ENCODE measurements around the gene DAAM2. TPM values are rescaled to one million over a fixed set of nuclear protein-coding genes. Genes with fewer than 3 reads are reported as not detected.

DAAM2 gene
- total and polyA plus RNA-seq, 9 donors = 25.8 to 39.9 (median 35.2) TPM

DNA sequence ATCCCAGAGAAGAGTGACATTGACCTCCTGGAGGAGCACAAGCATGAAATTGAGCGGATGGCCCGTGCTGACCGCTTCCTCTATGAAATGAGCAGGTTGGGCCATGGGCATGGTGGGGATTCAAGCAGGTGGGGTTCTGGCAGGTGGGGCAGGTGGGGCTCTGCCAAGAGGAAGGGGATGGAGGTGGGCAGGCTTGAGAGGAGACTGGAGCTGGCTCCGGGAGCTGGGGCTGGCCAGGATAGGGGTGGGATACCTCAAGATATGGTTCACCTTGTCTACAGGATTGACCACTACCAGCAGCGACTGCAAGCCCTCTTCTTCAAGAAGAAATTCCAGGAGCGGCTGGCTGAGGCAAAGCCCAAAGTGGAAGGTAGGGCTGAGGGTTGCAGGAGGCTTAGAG, 99.2 kb downstream of the DAAM2 start:
- peaks cover 41% of the 10 kb centered on the region for H3K4me1 ChIP-seq (ENCODE audit: control insufficient read depth, insufficient read depth, low read length)
- H3K27me3 ChIP-seq (ENCODE audit: control insufficient read depth, insufficient read depth, low read length) = no peaks in the 10 kb centered on the region
- WGBS (ENCODE audit: insufficient coverage) = 85% methylated on average over 3 of the region's 6 CpGs
- no peak for DNase-seq
- H3K4me3 ChIP-seq (ENCODE audit: low read length) = no peak overlapping the region
- H3K9me3 ChIP-seq (replicated peaks; ENCODE audit: control insufficient read depth, low read depth, low read length) = no peaks in the 10 kb centered on the region
- no peak overlapping the region for H3K27ac ChIP-seq (ENCODE audit: low read length)
- H3K36me3 ChIP-seq (ENCODE audit: control insufficient read depth, insufficient read depth, low read length) = peaks cover 9% of the 10 kb centered on the region

DNA sequence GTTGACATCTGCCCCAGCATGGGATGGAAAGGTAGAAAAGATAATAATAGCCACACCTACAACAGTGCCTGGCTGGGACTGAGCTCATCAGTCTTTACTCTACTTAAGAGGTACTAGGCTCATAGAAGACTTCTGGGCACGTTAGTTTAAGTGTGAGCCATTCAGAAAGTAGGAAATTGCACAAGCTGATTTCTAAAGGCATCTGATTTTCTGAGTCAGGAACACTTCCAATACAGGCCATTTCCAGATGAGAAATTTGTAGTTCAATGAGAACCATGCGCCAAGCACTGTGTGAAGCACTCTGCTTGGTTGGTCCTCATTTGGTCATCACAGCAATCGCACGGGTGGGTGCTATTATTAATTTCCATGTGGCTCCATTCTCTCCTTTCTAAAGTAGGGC, 99.8 kb downstream of the DAAM2 start:
- Histone ChIP-seq H3K27me3 (ENCODE audit: control insufficient read depth, insufficient read depth, low read length) (no peaks in the 10 kb centered on the region), H3K4me3 (ENCODE audit: low read length) (no peak overlapping the region), H3K27ac (ENCODE audit: low read length) (no peak overlapping the region), H3K9me3 (replicated peaks; ENCODE audit: control insufficient read depth, low read depth, low read length) (no peaks in the 10 kb centered on the region), H3K36me3 (ENCODE audit: control insufficient read depth, insufficient read depth, low read length) (peaks cover 15% of the 10 kb centered on the region), H3K4me1 (ENCODE audit: control insufficient read depth, insufficient read depth, low read length) (peaks cover 35% of the 10 kb centered on the region)
- WGBS (ENCODE audit: insufficient coverage) = 46% methylated on average over 2 of the region's 4 CpGs
- DNase-seq = no peak

DNA sequence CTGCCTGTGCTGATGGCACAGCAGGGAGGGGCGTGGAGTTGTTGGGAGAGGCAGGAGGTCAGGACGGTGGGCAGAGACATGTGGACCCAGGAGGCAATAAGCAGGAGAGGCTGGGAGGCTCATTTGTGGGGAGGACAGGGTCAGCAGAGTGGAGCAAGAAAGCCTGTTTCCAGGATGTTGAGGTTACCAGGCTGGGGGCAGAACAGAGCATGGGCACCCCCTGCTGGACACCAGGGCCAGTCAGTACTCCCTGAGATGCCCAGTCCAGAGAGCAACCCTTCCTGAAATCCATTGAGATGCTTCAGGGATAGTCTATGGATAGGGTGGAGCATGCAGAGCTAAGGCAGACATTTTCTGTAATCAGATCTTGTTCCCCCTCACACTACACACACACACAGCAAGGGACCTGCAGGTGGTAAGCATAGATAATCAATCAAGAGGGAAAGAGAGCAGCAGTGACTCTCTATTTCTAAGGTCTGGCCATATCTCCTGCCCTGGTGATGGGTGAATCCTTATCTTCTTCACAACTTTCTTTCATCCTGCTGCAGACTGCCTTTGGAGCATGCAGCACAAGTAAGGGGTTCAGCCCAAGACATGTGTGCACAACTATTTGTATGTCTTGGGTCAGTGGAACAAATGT, 100.4 kb downstream of the DAAM2 start:
- peak; percentile 67 for DNase-seq
- Histone ChIP-seq H3K27ac (ENCODE audit: low read length) (no peak overlapping the region), H3K27me3 (ENCODE audit: control insufficient read depth, insufficient read depth, low read length) (no peaks in the 10 kb centered on the region), H3K4me1 (ENCODE audit: control insufficient read depth, insufficient read depth, low read length) (peaks cover 29% of the 10 kb centered on the region), H3K9me3 (replicated peaks; ENCODE audit: control insufficient read depth, low read depth, low read length) (no peaks in the 10 kb centered on the region), H3K36me3 (ENCODE audit: control insufficient read depth, insufficient read depth, low read length) (peaks cover 20% of the 10 kb centered on the region), H3K4me3 (ENCODE audit: low read length) (no peak overlapping the region)
- 0% methylated on average over 1 of the region's 2 CpGs for WGBS (ENCODE audit: insufficient coverage)

DNA sequence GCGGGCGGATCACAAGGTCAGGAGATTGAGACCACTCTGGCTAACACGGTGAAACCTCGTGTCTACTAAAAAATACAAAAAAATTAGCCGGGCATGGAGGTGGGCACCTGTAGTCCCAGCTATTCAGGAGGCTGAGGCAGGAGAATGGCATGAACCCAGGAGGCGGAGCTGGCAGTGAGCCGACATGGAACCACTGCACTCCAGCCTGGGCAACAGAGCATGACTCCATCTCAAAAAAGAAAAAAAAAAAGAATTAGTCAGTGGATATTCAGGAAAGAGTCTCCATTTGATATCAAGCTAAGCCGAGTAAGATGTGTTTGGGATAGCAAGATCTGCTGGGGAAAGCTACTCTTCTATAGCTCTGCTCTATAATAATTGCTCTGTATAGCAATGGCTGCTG, 101.1 kb downstream of the DAAM2 start:
- H3K9me3 ChIP-seq (replicated peaks; ENCODE audit: control insufficient read depth, low read depth, low read length) = no peaks in the 10 kb centered on the region
- H3K4me3 ChIP-seq (ENCODE audit: low read length) = no peak overlapping the region
- WGBS (ENCODE audit: insufficient coverage) = 90% methylated on average over 5 of the region's 8 CpGs
- DNase-seq = no peak
- H3K36me3 ChIP-seq (ENCODE audit: control insufficient read depth, insufficient read depth, low read length) = peaks cover 27% of the 10 kb centered on the region
- H3K4me1 ChIP-seq (ENCODE audit: control insufficient read depth, insufficient read depth, low read length) = peaks cover 22% of the 10 kb centered on the region
- H3K27ac ChIP-seq (ENCODE audit: low read length) = no peak overlapping the region
- H3K27me3 ChIP-seq (ENCODE audit: control insufficient read depth, insufficient read depth, low read length) = no peaks in the 10 kb centered on the region

DNA sequence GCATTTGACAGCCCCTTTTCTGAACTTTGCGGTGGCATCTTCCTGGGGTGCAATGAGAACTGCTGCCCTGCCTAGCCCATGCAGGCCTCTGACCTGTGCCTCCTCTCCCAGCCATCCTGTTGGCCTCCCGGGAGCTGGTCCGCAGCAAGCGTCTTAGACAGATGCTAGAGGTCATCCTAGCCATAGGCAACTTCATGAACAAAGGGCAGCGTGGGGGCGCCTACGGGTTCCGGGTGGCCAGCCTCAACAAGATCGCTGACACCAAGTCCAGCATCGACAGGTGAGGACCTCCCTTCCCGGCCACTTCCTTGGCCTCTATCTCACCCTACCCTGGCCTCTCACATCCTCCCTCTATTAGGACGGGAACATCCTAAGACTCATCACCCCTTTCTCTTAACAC, 104.5 kb downstream of the DAAM2 start:
- no peak overlapping the region for H3K4me3 ChIP-seq (ENCODE audit: low read length)
- WGBS (ENCODE audit: insufficient coverage) = 92% methylated on average over 11 of the region's 12 CpGs
- DNase-seq = no peak
- peaks cover 3% of the 10 kb centered on the region for H3K4me1 ChIP-seq (ENCODE audit: control insufficient read depth, insufficient read depth, low read length)
- no peaks in the 10 kb centered on the region for H3K27me3 ChIP-seq (ENCODE audit: control insufficient read depth, insufficient read depth, low read length)
- H3K36me3 ChIP-seq (ENCODE audit: control insufficient read depth, insufficient read depth, low read length) = peaks cover 55% of the 10 kb centered on the region
- H3K9me3 ChIP-seq (replicated peaks; ENCODE audit: control insufficient read depth, low read depth, low read length) = no peaks in the 10 kb centered on the region
- no peak overlapping the region for H3K27ac ChIP-seq (ENCODE audit: low read length)

DNA sequence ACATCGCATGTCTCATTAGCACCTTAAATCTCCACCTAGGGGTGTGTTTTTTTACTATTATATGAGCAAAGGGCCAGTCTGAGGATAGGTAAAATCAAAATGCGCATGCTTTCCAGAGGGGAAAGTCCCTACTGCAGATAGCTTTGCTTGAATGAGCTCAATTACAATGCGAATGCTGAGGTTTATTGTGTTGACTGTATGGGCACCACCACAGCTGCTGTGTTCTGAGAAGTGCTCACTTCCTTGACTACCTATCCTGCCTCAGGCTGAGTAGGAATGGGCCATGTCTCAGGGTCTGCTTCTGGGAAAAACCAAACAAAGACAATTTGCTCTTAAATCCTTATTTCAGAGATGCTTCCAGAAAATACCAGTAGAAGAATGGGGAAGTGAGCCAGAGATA, 105.5 kb downstream of the DAAM2 start:
- Histone ChIP-seq H3K27me3 (ENCODE audit: control insufficient read depth, insufficient read depth, low read length) (no peaks in the 10 kb centered on the region), H3K27ac (ENCODE audit: low read length) (no peak overlapping the region), H3K36me3 (ENCODE audit: control insufficient read depth, insufficient read depth, low read length) (peaks cover 59% of the 10 kb centered on the region), H3K9me3 (replicated peaks; ENCODE audit: control insufficient read depth, low read depth, low read length) (no peaks in the 10 kb centered on the region), H3K4me1 (ENCODE audit: control insufficient read depth, insufficient read depth, low read length) (no peaks in the 10 kb centered on the region), H3K4me3 (ENCODE audit: low read length) (no peak overlapping the region)
- WGBS (ENCODE audit: insufficient coverage) = no CpG with 5 or more reads among the region's 3 CpGs
- DNase-seq = no peak

DNA sequence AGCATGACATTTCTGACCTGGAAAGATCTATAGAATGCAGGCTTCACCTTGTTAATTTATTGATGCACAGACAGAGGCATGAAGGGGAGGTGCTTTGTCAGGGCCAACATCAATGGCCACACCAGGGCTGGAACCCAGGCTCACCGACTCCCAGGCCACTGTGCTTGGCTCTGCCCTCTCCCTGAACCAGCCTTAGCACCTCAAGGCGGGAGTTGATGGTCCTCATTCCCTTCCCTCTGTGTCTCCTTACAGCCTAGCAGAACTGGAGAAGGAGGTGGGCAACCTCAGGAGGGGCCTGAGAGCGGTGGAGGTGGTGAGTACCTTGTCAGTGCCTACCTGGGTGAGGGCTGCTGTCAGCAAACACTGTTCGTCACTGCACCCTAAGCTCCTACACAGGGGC, 106.4 kb downstream of the DAAM2 start:
- WGBS (ENCODE audit: insufficient coverage) = 100% methylated on average over 1 of the region's 4 CpGs
- peaks cover 64% of the 10 kb centered on the region for H3K36me3 ChIP-seq (ENCODE audit: control insufficient read depth, insufficient read depth, low read length)

DNA sequence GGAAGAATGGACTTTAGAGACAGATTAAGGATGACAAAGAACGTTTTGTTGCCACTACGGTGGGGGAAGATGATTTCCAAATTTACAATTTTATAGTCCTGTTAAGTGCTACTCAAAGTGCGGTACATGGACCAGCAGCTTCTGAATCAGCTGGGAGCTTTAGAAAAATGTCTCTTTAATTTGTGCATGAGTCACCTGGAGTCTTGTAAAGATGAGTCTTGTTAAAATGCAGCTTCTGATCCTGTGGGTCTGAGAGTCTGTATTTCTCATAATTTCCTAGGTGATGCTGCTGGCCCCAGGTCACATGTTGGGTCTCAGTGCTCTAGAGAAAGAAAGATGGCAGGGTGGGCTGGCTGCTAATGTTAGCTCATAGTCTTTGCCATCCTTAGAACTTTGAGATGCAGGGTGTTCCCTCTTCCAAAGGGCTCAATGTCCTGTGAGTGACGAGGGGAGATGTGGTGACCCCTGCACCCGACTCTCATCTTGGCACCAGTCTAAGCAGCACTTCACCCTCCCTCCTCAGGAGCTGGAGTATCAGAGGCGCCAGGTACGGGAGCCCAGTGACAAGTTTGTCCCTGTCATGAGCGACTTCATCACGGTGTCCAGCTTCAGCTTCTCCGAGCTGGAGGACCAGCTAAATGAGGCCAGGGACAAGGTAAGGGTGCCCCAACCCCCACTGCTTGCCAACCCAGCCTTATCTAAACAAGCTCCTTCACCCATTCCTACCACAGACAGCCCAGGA, 107.5 kb downstream of the DAAM2 start:
- Histone ChIP-seq H3K36me3 (ENCODE audit: control insufficient read depth, insufficient read depth, low read length) (peaks cover 71% of the 10 kb centered on the region), H3K4me3 (ENCODE audit: low read length) (no peak overlapping the region), H3K4me1 (ENCODE audit: control insufficient read depth, insufficient read depth, low read length) (no peaks in the 10 kb centered on the region), H3K27me3 (ENCODE audit: control insufficient read depth, insufficient read depth, low read length) (no peaks in the 10 kb centered on the region), H3K9me3 (replicated peaks; ENCODE audit: control insufficient read depth, low read depth, low read length) (no peaks in the 10 kb centered on the region), H3K27ac (ENCODE audit: low read length) (no peak overlapping the region)
- no peak for DNase-seq
- 97% methylated on average over 5 of the region's 10 CpGs for WGBS (ENCODE audit: insufficient coverage)

More for the DNA sequence above, 106.4 kb downstream of the DAAM2 start:
- H3K27ac ChIP-seq (ENCODE audit: low read length) = no peak overlapping the region
- DNase-seq = no peak
- H3K4me3 ChIP-seq (ENCODE audit: low read length) = no peak overlapping the region
- H3K27me3 ChIP-seq (ENCODE audit: control insufficient read depth, insufficient read depth, low read length) = no peaks in the 10 kb centered on the region
- no peaks in the 10 kb centered on the region for H3K4me1 ChIP-seq (ENCODE audit: control insufficient read depth, insufficient read depth, low read length)
- H3K9me3 ChIP-seq (replicated peaks; ENCODE audit: control insufficient read depth, low read depth, low read length) = no peaks in the 10 kb centered on the region

DNA sequence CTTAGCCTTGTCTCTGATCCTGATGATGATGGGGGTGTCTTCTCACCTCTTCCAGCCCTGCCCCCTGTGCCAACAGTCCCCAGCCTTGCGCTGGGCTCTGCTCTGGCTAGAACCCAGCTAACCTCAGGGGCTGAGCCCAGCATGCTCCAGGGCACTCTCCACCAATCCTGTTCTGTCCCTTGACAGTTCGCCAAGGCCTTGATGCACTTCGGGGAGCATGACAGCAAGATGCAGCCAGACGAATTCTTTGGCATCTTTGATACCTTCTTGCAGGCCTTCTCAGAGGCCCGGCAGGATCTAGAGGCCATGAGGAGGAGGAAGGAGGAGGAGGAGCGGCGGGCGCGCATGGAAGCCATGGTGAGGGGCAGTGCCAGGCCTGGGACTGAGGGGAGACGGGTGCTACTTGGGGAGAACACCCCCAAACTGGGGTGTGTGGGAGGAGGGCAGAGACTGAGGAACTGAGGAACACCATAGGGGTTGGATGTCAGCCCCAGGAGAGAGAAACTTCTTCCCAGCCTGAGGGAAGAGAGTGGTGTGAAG, 109.0 kb downstream of the DAAM2 start:
- WGBS (ENCODE audit: insufficient coverage) = 89% methylated on average over 10 of the region's 10 CpGs
- DNase-seq = no peak

DNA sequence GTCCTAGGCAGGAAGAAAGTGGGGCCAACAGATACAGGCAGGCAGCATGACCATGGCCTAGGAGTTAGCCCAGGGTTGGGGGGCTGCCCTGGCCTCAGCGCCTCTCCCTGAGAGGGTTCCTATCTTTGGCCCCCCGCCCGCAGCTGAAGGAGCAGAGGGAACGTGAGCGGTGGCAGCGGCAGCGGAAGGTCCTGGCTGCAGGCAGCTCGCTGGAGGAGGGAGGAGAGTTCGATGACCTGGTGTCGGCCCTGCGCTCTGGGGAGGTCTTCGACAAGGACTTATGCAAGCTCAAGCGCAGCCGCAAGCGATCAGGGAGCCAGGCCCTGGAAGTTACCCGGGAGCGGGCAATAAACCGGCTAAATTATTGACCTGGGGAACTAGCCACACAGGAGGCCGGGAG, 109.5 kb downstream of the DAAM2 start:
- no peak for DNase-seq
- WGBS (ENCODE audit: insufficient coverage) = 71% methylated on average over 19 of the region's 19 CpGs
- no peaks in the 10 kb centered on the region for H3K4me1 ChIP-seq (ENCODE audit: control insufficient read depth, insufficient read depth, low read length)
- H3K36me3 ChIP-seq (ENCODE audit: control insufficient read depth, insufficient read depth, low read length) = peaks cover 79% of the 10 kb centered on the region
- H3K27me3 ChIP-seq (ENCODE audit: control insufficient read depth, insufficient read depth, low read length) = no peaks in the 10 kb centered on the region
- H3K4me3 ChIP-seq (ENCODE audit: low read length) = no peak overlapping the region
- H3K9me3 ChIP-seq (replicated peaks; ENCODE audit: control insufficient read depth, low read depth, low read length) = no peaks in the 10 kb centered on the region
- no peak overlapping the region for H3K27ac ChIP-seq (ENCODE audit: low read length)

More for the DNA sequence above, 109.0 kb downstream of the DAAM2 start:
- Histone ChIP-seq H3K36me3 (ENCODE audit: control insufficient read depth, insufficient read depth, low read length) (peaks cover 77% of the 10 kb centered on the region), H3K4me3 (ENCODE audit: low read length) (no peak overlapping the region), H3K27me3 (ENCODE audit: control insufficient read depth, insufficient read depth, low read length) (no peaks in the 10 kb centered on the region), H3K27ac (ENCODE audit: low read length) (no peak overlapping the region), H3K4me1 (ENCODE audit: control insufficient read depth, insufficient read depth, low read length) (no peaks in the 10 kb centered on the region), H3K9me3 (replicated peaks; ENCODE audit: control insufficient read depth, low read depth, low read length) (no peaks in the 10 kb centered on the region)
